NCI-H2081 treated with DMSO at 0.1 percent for 48 hours (cell line): ENCODE measurements around the gene PXMP2.

Source experiments
- DNase-seq: peaks from one replicate; lab custom pipeline; 2025; lab: John Stamatoyannopoulos, UW

PXMP2 gene

DNA sequence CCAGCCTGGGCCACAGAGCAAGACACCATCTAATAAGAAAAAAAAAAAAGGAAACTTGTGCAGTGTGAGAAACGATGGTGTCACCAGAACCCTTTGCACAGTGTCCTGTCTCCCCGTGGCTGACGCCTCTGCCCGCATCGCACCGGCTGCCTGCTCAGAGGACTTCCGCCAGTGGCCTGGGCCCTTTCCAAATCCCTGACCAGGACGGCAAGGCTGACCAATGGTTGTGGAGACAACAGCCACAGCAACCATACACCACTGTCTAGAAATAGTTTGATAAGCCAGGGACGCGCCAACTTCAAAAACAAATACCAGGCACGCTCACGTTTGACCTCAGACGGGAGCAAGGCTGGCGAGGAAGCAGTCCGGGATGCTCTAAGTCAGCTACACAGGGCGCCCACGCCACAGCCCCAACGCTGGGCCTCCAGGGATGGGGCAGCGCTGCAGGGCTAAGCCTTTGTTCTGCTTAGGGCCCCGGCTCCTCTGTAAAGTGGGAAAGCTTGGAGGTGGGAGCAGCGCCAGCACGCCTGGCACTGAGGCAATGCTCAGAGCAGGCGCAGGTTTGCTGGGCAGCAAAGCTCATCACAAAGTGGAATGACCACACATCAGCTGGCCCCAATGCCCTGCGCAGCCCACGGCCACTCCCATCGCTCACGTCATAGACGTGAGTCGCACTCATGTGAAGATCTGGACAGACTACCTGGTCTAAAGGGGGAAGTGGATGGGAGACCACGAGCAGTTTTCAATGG, 35.8 kb downstream of the PXMP2 start:
- no peak for DNase-seq

DNA sequence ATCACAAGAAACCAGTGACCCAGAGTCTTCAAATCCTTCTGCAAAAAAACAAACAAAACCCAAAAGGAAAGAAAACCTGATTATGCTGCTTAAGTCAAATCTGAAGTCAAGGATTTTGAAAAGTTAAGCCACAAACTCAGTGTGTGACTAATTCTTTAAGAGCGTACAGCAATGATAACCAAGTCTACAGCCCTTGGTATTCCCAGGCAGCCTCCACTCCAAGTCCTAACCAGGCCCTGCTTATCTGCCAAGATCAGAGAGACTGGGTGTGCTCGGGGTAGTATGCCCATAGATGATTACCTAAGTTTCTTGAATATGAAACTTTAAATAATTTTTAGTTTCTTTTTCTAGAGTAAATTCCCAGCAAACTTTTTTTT, 36.4 kb downstream of the PXMP2 start:
- DNase-seq = no peak

DNA sequence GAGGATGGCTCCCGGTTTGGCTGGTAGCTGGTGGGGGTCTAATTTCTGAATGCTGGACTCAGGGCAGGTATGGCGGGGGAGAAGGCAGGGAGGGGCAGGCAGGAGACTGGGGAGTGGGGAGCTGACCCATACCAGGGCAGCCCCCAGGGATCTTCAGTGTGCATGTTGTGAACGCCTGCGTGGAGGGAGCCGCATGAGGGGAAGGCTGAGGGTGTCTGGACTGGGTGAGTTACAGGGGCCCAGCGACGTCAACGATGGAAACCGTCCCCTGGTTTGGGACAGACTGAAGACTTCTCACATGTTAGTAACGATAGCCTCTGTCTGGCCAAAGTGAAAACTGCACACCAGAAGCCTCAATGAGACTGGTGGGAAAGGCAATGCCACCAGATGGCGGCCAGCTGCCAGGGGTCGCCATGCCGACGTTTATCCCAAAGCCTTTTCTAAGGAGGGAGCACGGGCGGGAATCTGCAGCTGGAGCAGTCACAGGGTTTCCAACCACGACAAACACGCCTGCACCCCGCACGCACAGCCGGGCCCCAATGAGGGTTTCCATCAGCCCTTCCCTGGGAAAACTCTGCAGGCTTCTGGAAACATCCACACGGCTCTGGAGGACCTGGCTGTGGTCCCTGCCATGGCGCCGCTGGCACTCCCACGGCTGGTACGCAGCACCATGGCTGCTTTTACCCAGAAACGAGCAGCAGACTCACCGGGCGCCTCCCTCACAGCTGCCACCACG, 37.3 kb downstream of the PXMP2 start:
- no peak for DNase-seq

DNA sequence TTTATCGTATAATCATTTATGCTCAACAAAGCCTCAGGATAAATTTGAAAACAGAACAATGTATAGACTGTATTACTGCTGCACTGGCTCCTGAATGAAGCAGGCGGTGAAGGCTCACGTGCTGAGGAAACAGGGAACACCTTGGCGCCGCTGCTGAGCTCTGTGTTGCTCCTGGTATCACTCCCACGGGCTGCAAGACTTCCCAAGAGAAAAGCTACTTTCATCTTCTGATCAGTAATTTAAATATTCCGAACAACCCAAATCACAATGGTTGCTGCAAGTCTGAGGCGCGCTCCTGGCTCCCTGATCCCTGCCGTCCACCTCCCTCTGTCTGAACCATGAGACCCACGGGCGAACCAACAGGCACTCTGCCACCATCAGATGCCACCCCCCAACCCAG, 39.0 kb downstream of the PXMP2 start:
- DNase-seq = no peak

DNA sequence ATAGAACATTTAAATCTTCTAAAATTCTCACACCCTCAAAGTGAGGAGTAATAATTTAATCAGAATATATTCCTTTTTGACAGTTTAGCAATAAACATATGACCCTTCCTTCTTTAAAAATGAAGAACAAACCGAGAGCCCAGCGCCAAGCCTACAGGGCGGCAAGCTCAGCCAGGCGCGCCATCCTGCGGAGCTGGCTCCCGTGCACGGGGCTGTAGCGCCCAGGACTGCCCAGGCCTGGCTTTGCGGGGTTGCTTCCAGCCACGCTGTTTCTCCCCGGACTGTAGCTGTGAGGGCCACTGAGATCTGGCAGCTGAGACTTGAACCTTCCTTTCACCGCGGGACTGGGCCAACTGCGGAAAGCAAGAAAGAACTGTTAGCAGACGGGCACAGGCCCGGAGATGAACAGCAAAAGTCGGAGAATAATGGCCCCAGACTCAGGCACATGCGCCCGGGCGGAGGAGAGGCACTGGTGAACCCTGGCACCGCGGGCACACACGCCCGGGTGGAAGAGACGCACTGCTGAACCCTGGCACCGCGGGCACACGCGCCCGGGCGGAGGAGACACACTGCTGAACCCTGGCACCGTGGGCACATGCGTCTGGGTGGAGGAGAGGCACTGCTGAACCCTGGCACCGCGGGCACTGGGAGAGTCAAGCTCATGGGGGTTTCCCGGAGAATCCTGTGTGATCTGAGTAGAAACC, 39.9 kb downstream of the PXMP2 start:
- DNase-seq = no peak

DNA sequence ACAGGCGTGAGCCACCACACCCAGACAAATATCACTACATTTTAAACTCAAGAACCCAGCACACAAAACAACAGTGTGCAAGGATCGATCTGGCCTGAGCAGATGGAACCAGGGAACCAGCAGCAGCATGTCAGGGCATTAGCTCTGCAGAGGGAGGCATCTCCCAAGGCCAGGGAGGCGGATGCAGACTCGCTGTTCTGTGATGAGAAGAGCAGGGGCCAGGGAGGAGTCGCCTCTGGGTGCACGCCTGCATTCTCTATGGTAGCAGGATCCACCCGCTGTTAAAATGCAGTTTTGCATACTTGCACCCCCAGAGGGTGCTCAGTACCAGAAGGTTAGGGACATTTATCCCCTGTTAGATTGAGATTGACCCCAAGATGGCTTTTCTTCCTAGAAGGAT, 41.1 kb downstream of the PXMP2 start:
- DNase-seq = no peak

DNA sequence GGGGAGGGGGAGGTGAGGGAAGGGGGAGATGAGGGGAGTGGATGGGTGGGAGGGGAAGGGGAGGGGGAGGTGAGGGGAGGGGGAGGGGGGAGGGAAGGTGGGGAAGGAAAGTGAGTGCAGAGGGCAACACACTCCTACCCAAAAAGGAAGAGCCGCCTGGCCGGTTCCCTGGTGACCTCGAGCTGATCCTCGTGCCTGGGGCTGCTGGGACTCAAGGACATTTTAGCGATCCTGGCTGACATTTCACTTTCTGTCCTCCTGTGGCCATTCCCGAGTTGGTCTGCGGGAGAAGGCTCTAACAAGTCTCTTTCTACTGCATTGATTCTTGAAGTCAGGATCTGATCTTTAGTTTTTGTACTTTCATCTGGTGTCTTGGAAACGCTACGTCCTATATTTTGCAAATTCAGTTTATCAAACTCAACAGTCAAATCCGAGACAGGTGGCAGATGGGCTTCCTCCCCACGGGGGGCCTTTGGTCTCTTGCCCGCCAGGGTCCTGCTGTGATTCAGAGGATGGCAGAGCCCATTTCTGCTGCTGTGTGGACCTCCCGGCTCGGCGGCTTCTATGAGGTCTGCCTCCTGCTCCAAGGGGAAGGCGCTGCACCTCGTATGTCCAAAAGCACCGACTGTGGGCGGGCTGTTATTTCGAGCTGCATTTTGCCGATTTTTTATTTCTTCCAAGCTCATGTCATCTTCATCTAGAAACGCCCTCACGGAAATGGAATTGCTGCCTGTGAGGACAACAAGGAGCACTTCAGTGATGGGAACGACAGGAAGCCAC, 42.3 kb downstream of the PXMP2 start:
- no peak for DNase-seq

DNA sequence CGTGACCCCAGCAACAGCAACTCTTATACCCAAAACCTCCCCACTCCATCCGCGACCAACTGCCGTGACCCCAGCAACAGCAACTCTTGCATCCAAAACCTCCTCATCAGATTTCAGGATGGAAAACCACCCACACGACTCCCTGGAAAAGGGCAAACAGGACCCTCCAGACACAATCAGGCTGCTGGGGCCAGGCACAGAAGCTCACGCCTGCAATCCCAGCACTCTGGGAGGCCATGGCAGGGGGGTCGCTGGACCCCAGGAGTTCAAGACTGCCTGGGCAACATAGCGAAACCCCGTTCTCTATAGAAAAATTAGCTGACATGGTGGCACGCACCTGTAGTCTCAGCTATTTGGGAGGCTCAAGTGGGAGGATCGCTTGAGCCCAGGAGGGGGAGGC, 43.0 kb downstream of the PXMP2 start:
- no peak for DNase-seq

DNA sequence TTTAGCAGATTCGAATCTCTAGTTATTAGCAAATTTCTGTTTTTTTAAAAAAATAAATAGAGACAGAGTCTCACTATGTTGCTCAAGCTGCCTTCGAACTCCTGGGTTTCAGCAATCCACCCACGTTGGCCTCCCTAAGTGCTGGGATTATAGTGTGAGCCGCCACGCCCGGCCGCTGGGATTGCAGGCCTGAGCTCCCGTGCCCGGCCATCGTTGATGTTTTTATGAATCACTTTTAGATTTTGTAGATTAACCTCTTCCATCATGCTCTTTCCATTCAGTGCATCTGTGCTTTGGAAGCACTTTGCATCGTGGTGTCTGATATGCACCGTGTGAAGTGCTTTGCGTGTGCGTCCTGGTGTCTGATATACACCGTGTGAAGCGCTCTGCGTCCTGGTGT, 44.2 kb downstream of the PXMP2 start:
- DNase-seq = no peak

DNA sequence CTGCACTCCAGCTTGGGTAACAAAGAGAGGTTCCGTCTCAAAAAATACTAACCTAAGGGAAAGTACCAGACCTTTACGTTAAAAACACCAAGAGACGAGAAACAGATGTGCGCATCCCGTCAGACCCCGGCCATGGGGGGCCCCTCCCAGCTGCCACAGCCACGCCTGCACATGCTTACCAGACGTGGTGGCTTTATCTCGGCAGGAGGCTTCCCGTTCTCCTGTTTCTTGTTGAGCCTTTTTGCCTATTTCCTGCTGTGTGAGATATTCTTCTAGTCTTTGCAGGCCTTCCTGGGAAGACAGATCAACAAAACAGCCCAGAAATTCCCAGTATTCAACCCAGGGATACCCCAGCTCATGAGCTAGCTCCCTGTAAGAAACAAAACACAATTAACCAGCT, 46.8 kb downstream of the PXMP2 start:
- no peak for DNase-seq

DNA sequence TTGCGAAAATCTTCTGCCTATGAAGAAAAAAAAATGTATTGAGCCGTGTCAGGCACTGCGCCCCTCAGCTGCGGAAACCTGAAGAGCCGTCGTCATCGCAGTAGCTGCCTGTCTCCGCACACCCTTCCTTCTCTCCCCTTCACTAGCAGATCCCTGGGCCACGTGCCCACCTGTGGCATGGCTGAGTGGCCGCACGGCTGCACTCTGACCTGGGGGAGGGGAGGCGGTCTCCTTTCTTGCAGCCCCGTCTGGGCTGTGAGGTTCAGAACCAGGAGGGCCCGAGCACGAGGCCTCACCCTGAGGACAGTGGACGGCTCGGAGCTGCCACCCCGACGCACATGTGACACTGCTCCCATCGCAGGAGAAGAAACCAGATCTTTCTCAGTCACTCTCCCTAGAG, 48.1 kb downstream of the PXMP2 start:
- no peak for DNase-seq

DNA sequence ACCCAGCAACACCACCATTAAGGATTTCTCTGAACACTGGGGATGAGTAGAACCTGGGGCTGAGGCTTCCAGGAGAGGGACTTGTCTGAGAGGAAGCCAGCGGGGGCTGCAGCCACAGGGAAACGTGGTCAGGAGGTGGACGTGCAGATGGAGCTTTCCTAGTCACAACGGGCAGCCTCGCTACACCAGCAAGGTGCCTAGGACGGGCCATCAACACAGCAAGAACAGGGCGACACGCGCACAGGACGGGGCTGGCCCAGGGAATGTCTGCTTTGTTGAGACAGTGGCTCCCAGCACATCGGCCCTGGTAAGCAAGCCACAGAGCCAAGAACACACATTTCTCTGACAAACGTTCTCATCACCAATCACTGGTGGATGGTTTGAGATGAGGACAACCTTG, 49.0 kb downstream of the PXMP2 start:
- DNase-seq = no peak

DNA sequence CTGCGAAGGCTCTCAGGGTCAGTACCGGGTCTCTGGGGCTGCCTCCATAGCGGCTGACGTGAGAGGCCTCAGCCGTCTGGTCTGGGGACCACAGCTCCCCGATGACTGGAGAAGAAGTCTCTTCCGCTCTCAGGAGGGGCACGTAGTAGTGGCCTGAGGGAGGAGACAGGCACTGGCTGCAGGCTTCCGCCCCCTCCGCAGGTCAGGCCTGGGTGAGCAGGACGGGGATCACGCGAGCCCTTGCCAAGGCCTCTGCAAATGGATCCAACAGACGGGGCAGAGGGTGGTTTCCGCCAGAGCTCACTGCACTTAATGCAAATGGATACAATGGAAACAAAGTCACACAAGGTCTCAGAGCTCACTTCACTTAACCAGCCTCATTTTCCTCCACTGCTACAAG, 49.5 kb downstream of the PXMP2 start:
- no peak for DNase-seq

DNA sequence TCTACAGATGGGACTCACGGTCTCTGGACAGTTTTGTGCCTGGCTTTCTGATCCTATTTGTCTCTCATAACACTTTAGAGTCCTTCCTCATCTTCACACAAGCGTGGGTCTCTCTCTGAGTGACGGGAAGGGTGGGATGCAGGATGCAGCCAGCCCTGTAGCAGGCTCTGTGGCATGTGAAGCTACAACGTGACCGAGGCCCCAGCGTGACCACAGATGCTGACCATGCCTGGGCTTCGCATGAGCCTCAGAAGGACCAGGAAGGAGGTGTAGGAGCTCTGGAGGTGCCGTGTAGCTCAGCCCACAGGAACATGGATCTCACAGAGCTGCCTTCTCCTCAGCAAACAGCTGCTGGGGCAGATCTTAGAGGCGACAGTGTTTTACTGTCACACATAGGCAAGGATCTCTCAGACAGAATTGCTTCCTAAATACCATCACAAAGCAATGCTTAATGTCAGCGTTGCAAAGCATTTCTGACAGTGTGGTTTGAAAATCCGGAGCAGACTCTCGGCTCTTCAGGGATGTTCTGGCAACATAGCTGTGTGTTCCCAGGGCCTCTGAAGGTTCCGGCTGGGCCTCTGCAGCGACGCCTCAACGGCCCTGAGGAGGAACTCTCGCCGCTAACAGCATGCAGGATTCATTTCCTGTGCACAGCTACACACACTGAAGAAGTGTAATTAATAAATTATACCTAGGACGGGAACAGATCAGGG, 52.4 kb downstream of the PXMP2 start:
- DNase-seq = no peak

DNA sequence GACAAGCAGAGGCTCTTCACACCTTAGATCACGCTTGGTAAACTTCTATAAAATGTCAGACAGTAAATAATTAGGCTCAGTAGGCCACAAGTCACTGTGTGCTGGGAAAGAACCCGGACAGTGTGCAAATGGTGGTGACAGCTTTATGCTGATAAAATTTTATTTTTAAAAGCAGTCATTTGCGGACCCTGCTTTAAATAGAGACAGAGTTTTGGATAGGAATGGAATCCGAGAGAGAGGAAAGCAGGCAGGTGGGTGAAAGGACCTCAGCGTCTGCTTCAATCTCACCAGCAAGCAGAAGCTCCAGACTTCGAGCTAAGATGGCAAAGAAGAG, 52.9 kb downstream of the PXMP2 start:
- no peak for DNase-seq

DNA sequence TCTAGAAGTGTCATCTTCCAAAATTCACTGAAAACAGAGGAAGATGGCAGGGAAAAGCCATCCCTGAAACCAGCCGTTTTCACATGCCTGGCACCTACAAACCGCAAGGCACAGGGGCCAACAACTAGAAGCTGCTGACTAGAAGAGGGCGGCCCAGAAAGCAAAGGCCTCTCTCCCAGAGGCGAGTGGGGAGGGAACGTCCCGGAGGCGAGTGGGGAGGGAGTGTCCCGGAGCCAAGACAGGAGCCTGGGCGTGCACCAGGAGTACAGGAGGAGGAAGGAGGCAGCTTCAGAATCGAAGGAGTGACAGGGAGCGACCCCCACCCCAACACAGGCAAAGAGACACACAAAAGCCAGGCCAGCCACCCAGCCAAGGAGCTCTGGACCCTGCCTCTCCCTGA, 53.3 kb downstream of the PXMP2 start:
- DNase-seq = no peak

DNA sequence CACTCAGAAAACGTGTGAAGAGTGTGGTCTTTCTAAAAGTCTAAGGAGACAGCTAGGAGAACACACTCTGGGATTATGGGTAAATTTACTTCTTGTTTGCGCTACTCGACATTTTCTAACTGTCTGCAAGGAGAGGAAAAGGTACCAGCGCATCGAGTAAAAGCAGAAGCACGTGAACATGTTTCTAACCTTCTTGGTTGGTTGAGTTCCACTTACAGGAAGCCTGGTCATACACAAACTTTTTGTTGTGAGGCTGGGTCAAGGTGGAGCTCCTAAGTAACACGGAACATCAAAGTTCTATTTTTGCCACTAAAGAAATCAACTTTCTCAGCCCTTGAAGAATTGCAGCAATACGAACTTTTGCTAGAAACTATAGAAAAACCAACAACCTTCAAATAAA, 54.2 kb downstream of the PXMP2 start:
- DNase-seq = no peak

DNA sequence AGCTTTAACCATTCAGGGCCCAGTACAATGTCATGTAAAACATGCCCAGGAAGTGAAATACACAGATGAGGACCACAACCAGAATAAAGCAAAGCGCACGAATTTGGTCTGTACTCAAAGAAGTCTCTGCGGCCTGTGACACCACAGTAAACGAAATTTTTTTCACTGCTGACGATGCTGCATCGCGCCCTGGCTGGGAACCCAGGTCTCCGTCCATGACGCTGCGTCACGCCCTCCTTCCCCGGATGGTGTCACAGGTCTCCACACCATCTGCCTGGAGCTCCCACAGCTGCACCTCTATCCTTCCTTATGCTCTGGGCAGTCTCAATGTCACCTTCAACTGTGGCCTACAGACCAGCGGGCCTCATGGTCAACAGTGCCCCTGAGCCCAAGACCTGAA, 56.4 kb downstream of the PXMP2 start:
- DNase-seq = no peak

DNA sequence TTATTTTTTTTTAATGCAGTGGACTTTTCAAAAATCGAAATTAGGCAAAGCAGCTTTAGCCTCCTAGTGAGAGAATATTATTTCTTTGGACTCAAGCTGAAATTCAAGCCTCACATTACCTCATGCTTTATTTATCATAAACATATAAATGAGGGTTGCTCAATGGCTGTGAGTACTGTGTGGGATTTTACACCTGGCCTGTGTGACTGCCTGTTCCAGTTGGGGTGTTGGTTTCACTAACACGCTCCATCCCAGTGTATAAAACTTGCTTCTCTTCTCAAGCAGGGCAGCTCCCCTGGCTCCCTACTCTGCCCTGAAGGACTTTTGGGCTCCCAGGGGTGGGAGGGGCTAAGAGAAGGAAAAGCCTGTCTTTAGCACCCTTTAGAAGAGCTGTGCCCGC, 59.2 kb downstream of the PXMP2 start:
- DNase-seq = no peak

DNA sequence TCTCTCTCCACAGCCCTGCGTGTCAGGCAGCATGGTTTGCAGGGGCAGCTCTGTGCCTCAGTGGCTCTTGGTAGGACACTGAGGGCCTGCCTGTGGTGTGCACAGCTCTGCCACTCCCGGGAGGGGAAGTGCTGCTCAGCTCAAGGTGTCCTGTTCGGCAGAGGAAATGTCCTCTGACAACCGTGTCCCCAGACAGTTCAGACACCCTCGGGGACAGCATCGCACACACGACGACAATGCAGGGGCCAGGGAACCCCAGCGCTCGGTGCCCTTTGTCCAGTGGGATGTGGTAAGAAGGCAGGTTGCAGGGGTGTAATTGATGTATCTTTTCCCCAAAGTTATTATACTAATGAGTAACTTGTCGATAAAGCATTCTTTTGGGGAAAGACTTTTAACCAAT, 60.0 kb downstream of the PXMP2 start:
- no peak for DNase-seq

DNA sequence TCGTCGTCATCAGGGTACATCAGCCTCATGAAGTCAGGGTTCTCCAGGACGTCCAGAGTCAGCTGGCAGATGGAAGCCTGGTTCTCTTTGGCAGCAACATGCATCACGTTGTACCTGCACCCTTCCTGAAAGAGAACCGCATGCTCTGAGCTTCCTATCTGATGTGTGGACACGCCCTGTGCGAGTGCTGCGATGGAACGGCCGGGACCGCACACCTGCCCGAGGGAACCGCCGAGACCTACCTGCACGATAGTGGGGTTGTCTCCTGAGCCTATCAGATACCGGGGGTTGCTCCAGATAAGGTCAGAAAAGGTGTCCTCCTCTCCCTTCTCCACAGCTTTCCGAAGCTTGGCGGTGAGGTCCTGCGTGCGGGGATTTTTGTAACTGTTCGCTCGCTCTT, 60.5 kb downstream of the PXMP2 start:
- no peak for DNase-seq

DNA sequence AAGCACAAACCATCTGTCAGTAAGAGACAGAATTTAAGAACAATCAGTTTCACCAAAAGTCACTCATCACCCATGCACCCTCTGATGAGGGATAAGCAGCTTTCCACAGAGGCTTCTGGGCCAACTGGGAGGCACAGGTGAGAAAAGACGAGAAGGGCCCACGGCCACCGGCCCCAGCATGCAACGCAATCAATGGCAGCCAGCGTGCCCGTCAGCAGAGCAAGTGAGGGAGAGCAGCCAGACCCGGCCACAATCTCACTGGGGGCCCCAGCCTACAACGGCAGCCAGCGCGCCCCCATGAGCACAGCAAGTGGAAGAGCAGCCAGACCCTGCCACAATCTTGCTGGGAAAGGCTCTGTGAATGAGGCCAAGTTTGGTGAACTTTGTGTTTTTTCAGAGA, 60.9 kb downstream of the PXMP2 start:
- DNase-seq = no peak
